Measurements from ENCODE around the gene HMGCS1. TPM values are rescaled to one million over a fixed set of nuclear protein-coding genes. Genes with fewer than 3 reads are reported as not detected.

Gene HMGCS1
- total RNA-seq, 2 experiments from 2014 or later: 43.3 to 52.7 TPM

DNA sequence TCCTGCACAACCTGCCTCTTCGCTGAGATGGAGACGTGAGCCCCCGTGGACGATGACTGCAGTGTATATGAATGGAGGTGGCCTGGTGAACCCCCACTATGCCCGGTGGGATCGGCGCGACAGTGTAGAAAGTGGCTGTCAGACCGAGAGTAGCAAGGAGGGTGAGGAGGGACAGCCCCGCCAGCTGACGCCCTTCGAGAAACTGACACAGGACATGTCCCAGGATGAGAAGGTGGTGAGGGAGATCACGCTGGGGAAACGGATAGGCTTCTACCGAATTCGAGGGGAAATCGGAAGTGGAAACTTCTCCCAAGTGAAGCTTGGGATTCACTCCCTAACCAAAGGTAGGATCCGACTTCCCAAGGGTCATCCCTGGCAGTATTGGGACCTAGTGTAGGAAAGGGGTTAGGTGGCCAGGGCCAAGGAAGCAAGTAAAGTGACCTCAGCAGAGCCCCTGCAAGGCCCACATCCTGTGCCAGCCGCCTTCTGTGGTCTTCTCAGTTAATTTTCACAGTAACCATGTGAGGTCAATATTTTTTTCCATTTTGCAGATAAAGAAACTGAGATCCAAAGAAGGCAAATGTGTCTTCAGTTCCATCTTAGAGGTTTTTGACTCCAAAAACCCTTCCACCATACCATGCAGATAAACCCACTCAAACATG lies 67.4 kb downstream of the HMGCS1 start:
- H3K27ac Mint-ChIP-seq: no peak overlapping the region
- peaks cover 9% of the 10 kb centered on the region for H3K27me3 Mint-ChIP-seq
- no peaks in the 10 kb centered on the region for H3K9me3 ChIP-seq (ENCODE audit: control insufficient read depth in 1 of 2, insufficient read depth in 1 of 2, low read length in 2 of 2)
- TF ChIP-seq, protein P1, sequence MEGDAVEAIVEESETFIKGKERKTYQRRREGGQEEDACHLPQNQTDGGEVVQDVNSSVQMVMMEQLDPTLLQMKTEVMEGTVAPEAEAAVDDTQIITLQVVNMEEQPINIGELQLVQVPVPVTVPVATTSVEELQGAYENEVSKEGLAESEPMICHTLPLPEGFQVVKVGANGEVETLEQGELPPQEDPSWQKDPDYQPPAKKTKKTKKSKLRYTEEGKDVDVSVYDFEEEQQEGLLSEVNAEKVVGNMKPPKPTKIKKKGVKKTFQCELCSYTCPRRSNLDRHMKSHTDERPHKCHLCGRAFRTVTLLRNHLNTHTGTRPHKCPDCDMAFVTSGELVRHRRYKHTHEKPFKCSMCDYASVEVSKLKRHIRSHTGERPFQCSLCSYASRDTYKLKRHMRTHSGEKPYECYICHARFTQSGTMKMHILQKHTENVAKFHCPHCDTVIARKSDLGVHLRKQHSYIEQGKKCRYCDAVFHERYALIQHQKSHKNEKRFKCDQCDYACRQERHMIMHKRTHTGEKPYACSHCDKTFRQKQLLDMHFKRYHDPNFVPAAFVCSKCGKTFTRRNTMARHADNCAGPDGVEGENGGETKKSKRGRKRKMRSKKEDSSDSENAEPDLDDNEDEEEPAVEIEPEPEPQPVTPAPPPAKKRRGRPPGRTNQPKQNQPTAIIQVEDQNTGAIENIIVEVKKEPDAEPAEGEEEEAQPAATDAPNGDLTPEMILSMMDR (IDR thresholded peaks at IDR 0.05): no peak
- H3K4me3 ChIP-seq (ENCODE audit: low read length): no peak overlapping the region
- CTCF ChIA-PET: no interaction called here
- ATAC-seq (ENCODE audit: poor library complexity) (no peak), DNase-seq (no peak)
- peaks cover 0 to 3% of the 10 kb centered on the region in 2 experiments for H3K27me3 ChIP-seq (ENCODE audit: control insufficient read depth in 1 of 2, insufficient read depth in 2 of 2, low read length in 2 of 2)
- no peak overlapping the region for H3K4me3 Mint-ChIP-seq
- H3K4me1 ChIP-seq (ENCODE audit: insufficient read depth, low read length): no peaks in the 10 kb centered on the region
- H3K27ac ChIP-seq (ENCODE audit: low read depth in 1 of 2, low read length in 2 of 2): no peak overlapping the region
- intact Hi-C loops (cut with DNase I, micrococcal nuclease): no loop called here
- no peaks in the 10 kb centered on the region for H3K36me3 Mint-ChIP-seq (ENCODE audit: low read depth)
- no peaks in the 10 kb centered on the region for H3K4me1 Mint-ChIP-seq (ENCODE audit: low read depth)
- no peaks in the 10 kb centered on the region for H3K36me3 ChIP-seq (ENCODE audit: insufficient read depth, low read length)
- POLR2A ChIA-PET: no interaction called here
- H3K9me3 Mint-ChIP-seq: no peaks in the 10 kb centered on the region

DNA sequence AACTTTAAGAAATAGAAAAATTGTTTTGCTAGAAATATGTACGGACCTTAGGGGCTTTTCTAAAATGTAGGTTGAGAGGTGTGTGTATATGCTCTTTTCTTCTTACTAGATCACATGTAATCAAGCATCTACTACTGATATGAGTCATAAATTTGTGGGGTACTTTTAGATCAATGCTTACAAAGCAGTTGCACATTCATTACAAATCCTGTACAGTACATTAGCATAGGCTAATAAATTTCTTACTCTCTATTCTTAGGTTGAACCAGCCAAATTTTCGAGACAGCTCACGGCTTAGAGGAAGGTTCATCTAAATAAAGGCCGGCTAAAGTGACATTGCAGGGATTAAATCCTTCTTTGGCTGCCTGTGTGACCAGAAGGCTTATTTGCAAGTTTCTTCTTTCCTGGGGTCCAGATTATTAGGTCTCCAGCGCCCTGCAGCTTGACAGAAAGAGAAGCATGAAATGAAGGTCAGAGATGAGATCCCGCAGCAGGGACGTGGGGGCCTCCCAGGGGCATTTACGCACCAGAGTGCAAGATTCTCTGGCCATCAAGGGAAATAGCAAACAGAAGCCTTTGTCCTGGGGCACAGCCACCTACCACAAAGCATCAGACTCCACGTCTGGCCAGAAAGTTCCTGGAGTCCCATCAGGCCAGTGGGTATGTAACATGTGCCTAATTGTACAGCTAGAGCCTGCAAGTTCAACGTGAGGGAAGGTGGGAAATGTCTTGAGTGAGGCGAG lies 68.2 kb downstream of the HMGCS1 start:
- ChIA-PET POLR2A (no interaction called here), CTCF (no interaction called here)
- TF ChIP-seq, protein P1 (IDR thresholded peaks at IDR 0.05): no peak
- Histone ChIP-seq H3K36me3 (ENCODE audit: insufficient read depth, low read length) (no peaks in the 10 kb centered on the region), H3K4me3 (ENCODE audit: low read length) (no peak overlapping the region), H3K27me3 (ENCODE audit: control insufficient read depth in 1 of 2, insufficient read depth in 2 of 2, low read length in 2 of 2) (peaks cover 0 to 3% of the 10 kb centered on the region in 2 experiments), H3K9me3 (ENCODE audit: control insufficient read depth in 1 of 2, insufficient read depth in 1 of 2, low read length in 2 of 2) (no peaks in the 10 kb centered on the region), H3K27ac (ENCODE audit: low read depth in 1 of 2, low read length in 2 of 2) (no peak overlapping the region), H3K4me1 (ENCODE audit: insufficient read depth, low read length) (no peaks in the 10 kb centered on the region)
- no peak overlapping the region for H3K27ac Mint-ChIP-seq
- H3K4me3 Mint-ChIP-seq: no peak overlapping the region
- intact Hi-C loops (cut with DNase I, micrococcal nuclease): no loop called here
- DNase-seq (no peak), ATAC-seq (ENCODE audit: poor library complexity) (no peak)
- peaks cover 13% of the 10 kb centered on the region for H3K27me3 Mint-ChIP-seq
- H3K36me3 Mint-ChIP-seq (ENCODE audit: low read depth): no peaks in the 10 kb centered on the region
- no peaks in the 10 kb centered on the region for H3K9me3 Mint-ChIP-seq
- no peaks in the 10 kb centered on the region for H3K4me1 Mint-ChIP-seq (ENCODE audit: low read depth)

DNA sequence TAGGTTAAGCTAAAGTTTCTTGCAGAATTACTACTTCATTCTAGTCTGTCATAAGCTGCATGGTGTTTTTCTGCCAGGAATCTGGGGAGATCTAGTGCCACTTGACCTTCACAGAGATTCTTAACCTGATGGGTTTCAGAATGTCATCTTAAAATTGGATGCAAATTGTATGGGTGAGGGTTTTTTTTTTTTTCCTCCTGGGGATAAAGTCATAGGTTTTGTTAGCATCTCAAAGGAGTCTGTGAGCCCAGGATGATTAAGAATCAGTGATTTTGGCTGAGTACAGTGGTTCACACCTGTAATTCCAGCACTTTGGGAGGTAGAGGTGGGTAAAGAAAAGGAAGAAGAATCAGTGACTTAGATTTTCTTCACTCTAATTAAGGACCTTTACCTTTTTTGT lies 69.9 kb downstream of the HMGCS1 start:
- intact Hi-C loops (cut with DNase I, micrococcal nuclease): no loop called here
- Mint-ChIP-seq H3K4me1 (ENCODE audit: low read depth) (no peaks in the 10 kb centered on the region), H3K27ac (no peak overlapping the region), H3K27me3 (peaks cover 13% of the 10 kb centered on the region), H3K36me3 (ENCODE audit: low read depth) (no peaks in the 10 kb centered on the region), H3K4me3 (no peak overlapping the region), H3K9me3 (no peaks in the 10 kb centered on the region)
- ChIA-PET POLR2A (no interaction called here), CTCF (no interaction called here)
- Histone ChIP-seq H3K9me3 (ENCODE audit: control insufficient read depth in 1 of 2, insufficient read depth in 1 of 2, low read length in 2 of 2) (no peaks in the 10 kb centered on the region), H3K27ac (ENCODE audit: low read depth in 1 of 2, low read length in 2 of 2) (no peak overlapping the region), H3K27me3 (ENCODE audit: control insufficient read depth in 1 of 2, insufficient read depth in 2 of 2, low read length in 2 of 2) (peaks cover 0 to 3% of the 10 kb centered on the region in 2 experiments), H3K4me3 (ENCODE audit: low read length) (no peak overlapping the region), H3K4me1 (ENCODE audit: insufficient read depth, low read length) (no peaks in the 10 kb centered on the region), H3K36me3 (ENCODE audit: insufficient read depth, low read length) (no peaks in the 10 kb centered on the region)
- ATAC-seq (ENCODE audit: poor library complexity) (no peak), DNase-seq (no peak)
- TF ChIP-seq, protein P1 (IDR thresholded peaks at IDR 0.05): no peak
